Measurements from ENCODE around the gene ALG3.

- TF ChIP-seq CTCF (IDR thresholded peaks at IDR 0.05 in 8 of 11, conservative IDR thresholded peaks at IDR 0.05 in 3 of 11) (no peak), POLR2A (IDR thresholded peaks at IDR 0.05) (no peak)
Measured at GRCh38 chr3:184275381-184275701, 26.6 kb upstream of the ALG3 start.

Data from spleen (tissue), 7 donors.